Tibial nerve (tissue), 4 donors: Measurements from ENCODE around the gene NFE2L2. TPM values are rescaled to one million over a fixed set of nuclear protein-coding genes. Genes with fewer than 3 reads are reported as not detected.

Experiments
- DNase-seq, 2 donors: peaks; one replicate each; pipeline ENCODE4 v3.0.0-alpha.2; 2019; ENCODE audit warnings: low spot score in 2 of 2
- H3K27ac ChIP-seq, 4 donors: fragments of 200-600 bp; sonication (generic) in 3 of 4; one replicate each; pipeline ENCODE4 v1.5.1; 2017 to 2019; ENCODE audit warnings: mild to moderate bottlenecking in 1 of 4
- H3K27me3 ChIP-seq, 2 donors: fragments of 200-600 bp; sonication (generic) in 1 of 2; one replicate each; pipeline versions ENCODE4 v1.5.1 to v1.6.0; 2017 to 2019
- H3K36me3 ChIP-seq, 3 donors: fragments of 200-600 bp; sonication (generic); one replicate each; pipeline ENCODE4 v1.5.1; 2018 to 2019
- H3K4me1 ChIP-seq, 4 donors: fragments of 200-600 bp; sonication (generic) in 3 of 4; one replicate each; pipeline ENCODE4 v1.5.1; 2017 to 2019
- H3K4me3 ChIP-seq, 4 donors: fragments of 200-600 bp; sonication (generic) in 3 of 4; one replicate each; pipeline ENCODE4 v1.5.1; 2017 to 2019; ENCODE audit warnings: mild to moderate bottlenecking in 1 of 4, moderate library complexity in 1 of 4
- H3K9me3 ChIP-seq, 4 donors: fragments of 200-600 bp; sonication (generic) in 3 of 4; one replicate each; pipeline ENCODE4 v1.5.1; 2017 to 2019
- CTCF ChIP-seq, 5 experiments: fragments of 200-600 bp in 3 of 5; fragments of 450-650 bp in 2 of 5; sonication (generic) in 3 of 5; IDR thresholded peaks; one replicate each; pipeline ENCODE4 v1.5.1; 2016 to 2019; ENCODE audit warnings: antibody characterized with exemption in 5 of 5, mild to moderate bottlenecking in 3 of 5, moderate library complexity in 2 of 5
- EP300 ChIP-seq, 2 donors: sonication (generic); formaldehyde crosslinking; IDR thresholded peaks; one replicate each; pipeline ENCODE4 v1.6.1; 2017; ENCODE audit warnings: antibody characterized with exemption in 2 of 2, mild to moderate bottlenecking in 1 of 2
- POLR2A ChIP-seq, 2 donors: fragments of 450-650 bp; IDR thresholded peaks; one replicate each; pipeline ENCODE4 v1.6.1; 2017; ENCODE audit warnings: antibody characterized with exemption in 2 of 2, mild to moderate bottlenecking in 2 of 2, moderate library complexity in 2 of 2
- WGBS, 2 donors: methylation state at CpG; one replicate each; pipeline ENCODE4 v1.1.5; 2018; 5-methylcytosine and 5-hydroxymethylcytosine counted together
- total RNA-seq, 4 donors: library from RNA; depleted of rRNA; stranded (reverse); fragments of >200 nt; gene quantifications; one replicate each; pipeline ENCODE4 v1.1.0, GENCODE V29; 2016

NFE2L2 gene
- total RNA-seq, 4 donors from 2014 or later: 112 to 164 (median 145) TPM

- 10 to 11% methylated on average over 4 of the region's 4 CpGs for WGBS, 2 donors
- peaks cover 10 to 23% (median 19%) of the 10 kb centered on the region in 4 donors for H3K4me1 ChIP-seq
- H3K27ac ChIP-seq: peak overlapping the region; percentile 99 to 100 (median 100)
- TF ChIP-seq POLR2A (IDR thresholded peaks at IDR 0.05): no peak
- TF ChIP-seq EP300 (IDR thresholded peaks at IDR 0.05): no peak
- TF ChIP-seq CTCF (IDR thresholded peaks at IDR 0.05): no peak
- H3K27me3 ChIP-seq: no peaks in the 10 kb centered on the region
- H3K36me3 ChIP-seq: no peaks in the 10 kb centered on the region
- peak overlapping the region; percentile 56 to 97 (median 86) for H3K4me3 ChIP-seq
- no peaks in the 10 kb centered on the region for H3K9me3 ChIP-seq
- DNase-seq: no peak
These were observed 1.6 kb upstream of the NFE2L2 start for GRCh38 chr2:177265824-177266817.

- Histone ChIP-seq H3K9me3 (no peaks in the 10 kb centered on the region), H3K4me1 (peaks cover 10 to 42% (median 35%) of the 10 kb centered on the region in 4 donors), H3K27me3 (no peaks in the 10 kb centered on the region), H3K4me3 (peak overlapping the region; percentile 85 to 97 (median 91)), H3K36me3 (no peaks in the 10 kb centered on the region), H3K27ac (peak overlapping the region; percentile 99 to 100 (median 100))
- DNase-seq: no peak
- TF ChIP-seq CTCF (IDR thresholded peaks at IDR 0.05) (peak in 2 of 5 experiments; percentile 8 to 52), EP300 (IDR thresholded peaks at IDR 0.05) (no peak), POLR2A (IDR thresholded peaks at IDR 0.05) (no peak)
- WGBS, 2 donors: 2 to 3% methylated on average over 12 to 18 of the region's 61 CpGs
These were observed 276 bp downstream of the NFE2L2 start for GRCh38 chr2:177264209-177264692.

- H3K4me1 ChIP-seq: peaks cover 10 to 48% (median 35%) of the 10 kb centered on the region in 4 donors
- 0 to 1% methylated on average over 35 to 49 of the region's 81 CpGs for WGBS, 2 donors
These were observed 897 bp downstream of the NFE2L2 start for GRCh38 chr2:177263451-177264208.

GRCh38 chr2:177262958-177263450 is 1.5 kb downstream of the NFE2L2 start:
- Histone ChIP-seq H3K27me3 (no peaks in the 10 kb centered on the region), H3K4me3 (peak overlapping the region; percentile 85 to 97 (median 91)), H3K9me3 (no peaks in the 10 kb centered on the region), H3K36me3 (no peaks in the 10 kb centered on the region), H3K27ac (peak overlapping the region; percentile 66 to 100 (median 100)), H3K4me1 (peaks cover 10 to 54% (median 35%) of the 10 kb centered on the region in 4 donors)
- WGBS, 2 donors: 0 to 1% methylated on average over 6 of the region's 6 CpGs
- TF ChIP-seq POLR2A (IDR thresholded peaks at IDR 0.05): no peak
- no peak for TF ChIP-seq EP300 (IDR thresholded peaks at IDR 0.05)
- no peak for TF ChIP-seq CTCF (IDR thresholded peaks at IDR 0.05)
- DNase-seq: no peak

More at GRCh38 chr2:177263451-177264208, 897 bp downstream of the NFE2L2 start:
- TF ChIP-seq EP300 (IDR thresholded peaks at IDR 0.05): peak; percentile 96 to 100
- peak; percentile 84 to 98 (median 86) for TF ChIP-seq CTCF (IDR thresholded peaks at IDR 0.05)
- TF ChIP-seq POLR2A (IDR thresholded peaks at IDR 0.05): peak; percentile 58 to 73
- peak overlapping the region; percentile 99 to 100 (median 100) for H3K27ac ChIP-seq
- H3K4me3 ChIP-seq: peak overlapping the region; percentile 85 to 97 (median 91)
- H3K9me3 ChIP-seq: no peaks in the 10 kb centered on the region
- no peaks in the 10 kb centered on the region for H3K36me3 ChIP-seq
- peak; percentile 99 for DNase-seq
- no peaks in the 10 kb centered on the region for H3K27me3 ChIP-seq
